ENCODE results near the gene ACTR1B.
A peak's percentile ranks its signal among the peaks of the same experiment; 100 is the strongest.

Gene ACTR1B

DNA sequence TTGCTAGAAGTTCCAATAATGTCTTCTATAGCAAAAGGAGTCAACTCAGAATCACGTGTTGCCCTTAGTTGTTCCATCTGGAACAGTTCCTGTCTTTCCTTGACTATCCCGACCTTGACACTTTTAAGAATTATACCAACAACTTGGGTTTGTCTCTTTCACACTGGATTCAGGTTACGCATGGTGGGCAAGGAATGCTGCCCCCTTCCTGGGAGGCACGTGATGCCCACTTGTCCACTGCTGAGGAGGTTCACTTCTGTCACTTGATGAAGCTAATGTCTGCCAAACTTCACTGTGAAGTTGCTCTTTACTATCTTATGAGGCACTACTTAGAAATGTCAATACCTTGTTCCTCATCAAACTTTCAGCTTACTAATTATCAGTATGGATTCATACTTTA, 12.7 kb downstream of the ACTR1B start:
- no peak overlapping the region for H3K4me2 ChIP-seq (ENCODE audit: insufficient read depth, low read length, poor library complexity, severe bottlenecking)
- no peak overlapping the region for H3K27ac ChIP-seq (replicated peaks; ENCODE audit: low read length)
- no peak overlapping the region for H3K4me3 ChIP-seq (ENCODE audit: low read length in 2 of 2)
- H3K9ac ChIP-seq (ENCODE audit: low read depth, low read length, poor library complexity), result no peak overlapping the region
- no peak overlapping the region for H2BK15ac ChIP-seq (ENCODE audit: low read length)
- no peak for DNase-seq (ENCODE audit: low spot score)
- peaks cover 3% of the 10 kb centered on the region for H3K79me1 ChIP-seq (ENCODE audit: low read depth, low read length)
- H4K8ac ChIP-seq (ENCODE audit: low read depth, low read length), result no peak overlapping the region
- H2BK12ac ChIP-seq (ENCODE audit: low read length), result no peak overlapping the region
- H3K4ac ChIP-seq (ENCODE audit: low read length), result no peak overlapping the region
- peaks cover 27 to 68% of the 10 kb centered on the region in 2 donors for H3K36me3 ChIP-seq (replicated peaks in 1 of 2; ENCODE audit: control insufficient read depth in 2 of 2, insufficient read depth in 2 of 2, low read length in 2 of 2)
- H3K23ac ChIP-seq (ENCODE audit: low read depth, low read length, poor library complexity), result no peak overlapping the region
- H2AFZ ChIP-seq (ENCODE audit: low read length), result no peak overlapping the region
- H3K27me3 ChIP-seq (ENCODE audit: control insufficient read depth in 3 of 3, insufficient read depth in 3 of 3, low read depth in 1 of 3, low read length in 3 of 3), result no peaks in the 10 kb centered on the region
- peaks cover 13 to 20% of the 10 kb centered on the region in 2 donors for H3K9me3 ChIP-seq (replicated peaks in 1 of 2; ENCODE audit: control insufficient read depth in 2 of 2, insufficient read depth in 1 of 2, low read depth in 1 of 2, low read length in 2 of 2)
- peaks cover 3% of the 10 kb centered on the region in 2 donors for H3K4me1 ChIP-seq (ENCODE audit: control insufficient read depth in 2 of 2, insufficient read depth in 1 of 2, low read depth in 1 of 2, low read length in 2 of 2)
- no peak overlapping the region for H2BK120ac ChIP-seq (ENCODE audit: low read depth, low read length)
- no peak overlapping the region for H4K91ac ChIP-seq (ENCODE audit: low read depth, low read length, poor library complexity)
- no peak overlapping the region for H2AK5ac ChIP-seq (ENCODE audit: low read depth, low read length)
- WGBS, 2 donors (ENCODE audit: extremely low coverage in 2 of 2, insufficient read length in 2 of 2, insufficient replicate concordance in 1 of 2), result no CpG with 5 or more reads among the region's 4 CpGs
- no peak overlapping the region for H3K18ac ChIP-seq (ENCODE audit: low read length)
- H2BK5ac ChIP-seq (ENCODE audit: low read length), result no peak overlapping the region
- no peak overlapping the region for H3K14ac ChIP-seq (ENCODE audit: low read length)

GRCh38 chr2:97646977-97647376, 16.9 kb downstream of the ACTR1B start:
- no peaks in the 10 kb centered on the region for H3K9me3 ChIP-seq (replicated peaks in 1 of 2; ENCODE audit: control insufficient read depth in 2 of 2, insufficient read depth in 1 of 2, low read depth in 1 of 2, low read length in 2 of 2)
- H3K4ac ChIP-seq (ENCODE audit: low read length), result no peak overlapping the region
- H2BK12ac ChIP-seq (ENCODE audit: low read length), result no peak overlapping the region
- DNase-seq (ENCODE audit: low spot score), result no peak
- no peak overlapping the region for H4K8ac ChIP-seq (ENCODE audit: low read depth, low read length)
- H3K4me2 ChIP-seq (ENCODE audit: insufficient read depth, low read length, poor library complexity, severe bottlenecking), result no peak overlapping the region
- no peak overlapping the region for H2BK5ac ChIP-seq (ENCODE audit: low read length)
- no peak overlapping the region for H3K18ac ChIP-seq (ENCODE audit: low read length)
- no peak overlapping the region for H3K23ac ChIP-seq (ENCODE audit: low read depth, low read length, poor library complexity)
- H2BK120ac ChIP-seq (ENCODE audit: low read depth, low read length), result no peak overlapping the region
- H4K91ac ChIP-seq (ENCODE audit: low read depth, low read length, poor library complexity), result no peak overlapping the region
- no peak overlapping the region for H2BK15ac ChIP-seq (ENCODE audit: low read length)
- H3K27me3 ChIP-seq (ENCODE audit: control insufficient read depth in 3 of 3, insufficient read depth in 3 of 3, low read depth in 1 of 3, low read length in 3 of 3), result no peaks in the 10 kb centered on the region
- H3K14ac ChIP-seq (ENCODE audit: low read length), result no peak overlapping the region
- no peak overlapping the region for H2AK5ac ChIP-seq (ENCODE audit: low read depth, low read length)
- H3K4me1 ChIP-seq (ENCODE audit: control insufficient read depth in 2 of 2, insufficient read depth in 1 of 2, low read depth in 1 of 2, low read length in 2 of 2), result peaks cover 5 to 6% of the 10 kb centered on the region in 2 donors
- H3K4me3 ChIP-seq (ENCODE audit: low read length in 2 of 2), result peak overlapping the region in 1 of 2 donors; percentile 82
- H3K36me3 ChIP-seq (replicated peaks in 1 of 2; ENCODE audit: control insufficient read depth in 2 of 2, insufficient read depth in 2 of 2, low read length in 2 of 2), result peaks cover 11 to 43% of the 10 kb centered on the region in 2 donors
- H3K27ac ChIP-seq (replicated peaks; ENCODE audit: low read length), result no peak overlapping the region
- H3K9ac ChIP-seq (ENCODE audit: low read depth, low read length, poor library complexity), result no peak overlapping the region
- WGBS, 2 donors (ENCODE audit: extremely low coverage in 2 of 2, insufficient read length in 2 of 2, insufficient replicate concordance in 1 of 2), result no CpG with 5 or more reads among the region's 4 CpGs
- H3K79me1 ChIP-seq (ENCODE audit: low read depth, low read length), result peaks cover 3% of the 10 kb centered on the region
- H2AFZ ChIP-seq (ENCODE audit: low read length), result no peak overlapping the region

DNA sequence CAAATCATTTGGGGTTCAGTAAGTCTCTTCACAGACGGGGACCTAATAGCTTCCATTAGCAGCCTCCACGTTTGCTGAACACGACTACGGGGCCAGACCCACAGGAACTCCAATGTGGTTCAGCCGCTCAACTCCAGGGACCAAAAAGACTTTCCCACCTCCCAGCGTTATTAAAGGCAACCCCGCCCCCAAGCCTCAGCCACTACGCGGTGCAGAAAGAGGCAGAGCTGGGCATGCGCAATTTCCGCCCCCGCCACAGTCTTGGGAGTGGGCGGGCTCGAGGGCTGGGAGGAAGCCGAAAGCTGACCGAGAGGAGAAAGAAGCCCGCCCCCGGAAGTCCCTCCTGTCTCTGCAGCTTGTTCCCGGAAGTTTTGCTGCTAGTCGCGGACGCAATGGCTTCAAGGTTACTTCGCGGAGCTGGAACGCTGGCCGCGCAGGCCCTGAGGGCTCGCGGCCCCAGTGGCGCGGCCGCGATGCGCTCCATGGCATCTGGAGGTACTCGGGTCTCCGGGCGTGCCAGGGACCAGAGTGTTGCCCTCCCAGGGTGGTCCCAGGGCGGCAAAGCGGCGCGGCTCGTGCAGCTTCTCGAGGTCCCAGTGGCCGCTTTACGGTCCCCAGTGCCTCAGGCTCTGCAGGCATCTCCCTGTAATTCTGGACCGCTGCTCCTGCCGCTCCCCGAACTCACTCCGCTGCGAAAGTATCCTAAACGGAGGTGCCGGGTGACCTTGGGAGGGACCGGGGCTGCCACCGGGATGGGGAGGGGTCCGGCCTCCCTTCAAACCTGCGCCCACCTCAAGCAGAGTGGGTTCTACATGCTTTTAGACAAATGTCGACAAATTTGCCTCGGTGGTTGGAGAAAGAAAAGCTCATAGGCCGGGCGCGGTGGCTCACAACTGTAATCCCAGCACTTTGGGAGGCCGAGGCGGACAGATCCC, 17.9 kb downstream of the ACTR1B start, which contains the start of gene COX5B:
Gene COX5B, plus strand, starts transcription at position 368 of the 935 bp plus-strand sequence. Its CDS starts 25 bp downstream, at position 393.
- peak within 1 kb of the TSS; percentile 92 for H3K18ac ChIP-seq (ENCODE audit: low read length)
- peak within 1 kb of the TSS; percentile 86 for H3K27ac ChIP-seq (replicated peaks; ENCODE audit: low read length)
- no peak within 1 kb of the TSS for H4K91ac ChIP-seq (ENCODE audit: low read depth, low read length, poor library complexity)
- H3K79me1 ChIP-seq (ENCODE audit: low read depth, low read length), result peaks cover 3% of the 10 kb centered on the region
- H2BK5ac ChIP-seq (ENCODE audit: low read length), result peak within 1 kb of the TSS; percentile 2
- no peak within 1 kb of the TSS for H4K8ac ChIP-seq (ENCODE audit: low read depth, low read length)
- peak within 1 kb of the TSS; percentile 52 for H2AK5ac ChIP-seq (ENCODE audit: low read depth, low read length)
- H3K4me3 ChIP-seq (ENCODE audit: low read length in 2 of 2), result peak within 1 kb of the TSS; percentile 82 to 98
- peaks cover 5 to 6% of the 10 kb centered on the region in 2 donors for H3K4me1 ChIP-seq (ENCODE audit: control insufficient read depth in 2 of 2, insufficient read depth in 1 of 2, low read depth in 1 of 2, low read length in 2 of 2)
- DNase-seq (ENCODE audit: low spot score), result peak; percentile 96
- no CpG with 5 or more reads among the region's 63 CpGs for WGBS, 2 donors (ENCODE audit: extremely low coverage in 2 of 2, insufficient read length in 2 of 2, insufficient replicate concordance in 1 of 2)
- peaks cover 11 to 39% of the 10 kb centered on the region in 2 donors for H3K36me3 ChIP-seq (replicated peaks in 1 of 2; ENCODE audit: control insufficient read depth in 2 of 2, insufficient read depth in 2 of 2, low read length in 2 of 2)
- peak within 1 kb of the TSS; percentile 98 for H3K9ac ChIP-seq (ENCODE audit: low read depth, low read length, poor library complexity)
- peak within 1 kb of the TSS; percentile 68 for H3K4ac ChIP-seq (ENCODE audit: low read length)
- H3K4me2 ChIP-seq (ENCODE audit: insufficient read depth, low read length, poor library complexity, severe bottlenecking), result peak within 1 kb of the TSS; percentile 90
- no peaks in the 10 kb centered on the region for H3K27me3 ChIP-seq (ENCODE audit: control insufficient read depth in 3 of 3, insufficient read depth in 3 of 3, low read depth in 1 of 3, low read length in 3 of 3)
- H3K23ac ChIP-seq (ENCODE audit: low read depth, low read length, poor library complexity), result peak within 1 kb of the TSS; percentile 94
- peak within 1 kb of the TSS; percentile 73 for H2BK120ac ChIP-seq (ENCODE audit: low read depth, low read length)
- H2BK12ac ChIP-seq (ENCODE audit: low read length), result no peak within 1 kb of the TSS
- peak within 1 kb of the TSS; percentile 84 for H2BK15ac ChIP-seq (ENCODE audit: low read length)
- no peaks in the 10 kb centered on the region for H3K9me3 ChIP-seq (replicated peaks in 1 of 2; ENCODE audit: control insufficient read depth in 2 of 2, insufficient read depth in 1 of 2, low read depth in 1 of 2, low read length in 2 of 2)
- peak within 1 kb of the TSS; percentile 91 for H2AFZ ChIP-seq (ENCODE audit: low read length)
- H3K14ac ChIP-seq (ENCODE audit: low read length), result peak within 1 kb of the TSS; percentile 73

GRCh38 chr2:97645112-97645694, 18.6 kb downstream of the ACTR1B start:
- Histone ChIP-seq H3K14ac (ENCODE audit: low read length) (no peak overlapping the region), H3K27ac (replicated peaks; ENCODE audit: low read length) (peak overlapping the region; percentile 86), H2AK5ac (ENCODE audit: low read depth, low read length) (no peak overlapping the region), H2AFZ (ENCODE audit: low read length) (peak overlapping the region; percentile 91), H3K4ac (ENCODE audit: low read length) (peak overlapping the region; percentile 68), H3K27me3 (ENCODE audit: control insufficient read depth in 3 of 3, insufficient read depth in 3 of 3, low read depth in 1 of 3, low read length in 3 of 3) (no peaks in the 10 kb centered on the region), H4K8ac (ENCODE audit: low read depth, low read length) (no peak overlapping the region), H3K9ac (ENCODE audit: low read depth, low read length, poor library complexity) (peak overlapping the region; percentile 88), H3K4me1 (ENCODE audit: control insufficient read depth in 2 of 2, insufficient read depth in 1 of 2, low read depth in 1 of 2, low read length in 2 of 2) (peaks cover 5 to 6% of the 10 kb centered on the region in 2 donors), H2BK5ac (ENCODE audit: low read length) (peak overlapping the region; percentile 2), H3K79me1 (ENCODE audit: low read depth, low read length) (peaks cover 3% of the 10 kb centered on the region), H3K36me3 (replicated peaks in 1 of 2; ENCODE audit: control insufficient read depth in 2 of 2, insufficient read depth in 2 of 2, low read length in 2 of 2) (peaks cover 11 to 32% of the 10 kb centered on the region in 2 donors), H4K91ac (ENCODE audit: low read depth, low read length, poor library complexity) (no peak overlapping the region), H2BK12ac (ENCODE audit: low read length) (no peak overlapping the region), H3K4me3 (ENCODE audit: low read length in 2 of 2) (peak overlapping the region; percentile 81 to 82), H3K9me3 (replicated peaks in 1 of 2; ENCODE audit: control insufficient read depth in 2 of 2, insufficient read depth in 1 of 2, low read depth in 1 of 2, low read length in 2 of 2) (no peaks in the 10 kb centered on the region), H3K23ac (ENCODE audit: low read depth, low read length, poor library complexity) (no peak overlapping the region), H2BK15ac (ENCODE audit: low read length) (no peak overlapping the region), H3K4me2 (ENCODE audit: insufficient read depth, low read length, poor library complexity, severe bottlenecking) (peak overlapping the region; percentile 83), H3K18ac (ENCODE audit: low read length) (peak overlapping the region; percentile 90), H2BK120ac (ENCODE audit: low read depth, low read length) (no peak overlapping the region)
- WGBS, 2 donors (ENCODE audit: extremely low coverage in 2 of 2, insufficient read length in 2 of 2, insufficient replicate concordance in 1 of 2), result no CpG with 5 or more reads among the region's 19 CpGs
- DNase-seq (ENCODE audit: low spot score), result peak; percentile 11
